ENCODE results near the gene MAOA.

GRCh38 chrX:43707812-43708548, 51.9 kb downstream of the MAOA start:
- no peak for TF ChIP-seq CTCF (IDR thresholded peaks at IDR 0.05)
- no peak for TF ChIP-seq ZFX (IDR thresholded peaks at IDR 0.05; ENCODE audit: borderline replicate concordance)
